OCI-LY1 (cell line): Measurements from ENCODE around the gene NFE2L1.

ENCODE experiments used
- CTCF ChIP-seq: fragments of 200-600 bp; sonication (generic), shearing (Covaris generic); IDR thresholded peaks from 2 replicates; pipeline ENCODE4 v1.5.1; 2017; ENCODE audit warnings: mild to moderate bottlenecking, antibody characterized with exemption, low read length, moderate library complexity, mixed read lengths
- EZH2 ChIP-seq: fragments of 200-600 bp; sonication (generic), shearing (Covaris generic); IDR thresholded peaks from 2 replicates; pipeline ENCODE4 v1.8.0; 2017; ENCODE audit warnings: borderline replicate concordance, mixed run types, mild to moderate bottlenecking, antibody characterized with exemption, low read length, moderate library complexity, mixed read lengths

- TF ChIP-seq CTCF (no peak), EZH2 (no peak)
Observed at GRCh38 chr17:48095611-48096010, 47.5 kb downstream of the NFE2L1 start.
